Measurements from ENCODE around the gene KRTAP5-3. TPM values are rescaled to one million over a fixed set of nuclear protein-coding genes. Genes with fewer than 3 reads are reported as not detected.

The KRTAP5-3 gene
- total and polyA plus RNA-seq, 2 experiments from 2014 or later: not detected

DNA sequence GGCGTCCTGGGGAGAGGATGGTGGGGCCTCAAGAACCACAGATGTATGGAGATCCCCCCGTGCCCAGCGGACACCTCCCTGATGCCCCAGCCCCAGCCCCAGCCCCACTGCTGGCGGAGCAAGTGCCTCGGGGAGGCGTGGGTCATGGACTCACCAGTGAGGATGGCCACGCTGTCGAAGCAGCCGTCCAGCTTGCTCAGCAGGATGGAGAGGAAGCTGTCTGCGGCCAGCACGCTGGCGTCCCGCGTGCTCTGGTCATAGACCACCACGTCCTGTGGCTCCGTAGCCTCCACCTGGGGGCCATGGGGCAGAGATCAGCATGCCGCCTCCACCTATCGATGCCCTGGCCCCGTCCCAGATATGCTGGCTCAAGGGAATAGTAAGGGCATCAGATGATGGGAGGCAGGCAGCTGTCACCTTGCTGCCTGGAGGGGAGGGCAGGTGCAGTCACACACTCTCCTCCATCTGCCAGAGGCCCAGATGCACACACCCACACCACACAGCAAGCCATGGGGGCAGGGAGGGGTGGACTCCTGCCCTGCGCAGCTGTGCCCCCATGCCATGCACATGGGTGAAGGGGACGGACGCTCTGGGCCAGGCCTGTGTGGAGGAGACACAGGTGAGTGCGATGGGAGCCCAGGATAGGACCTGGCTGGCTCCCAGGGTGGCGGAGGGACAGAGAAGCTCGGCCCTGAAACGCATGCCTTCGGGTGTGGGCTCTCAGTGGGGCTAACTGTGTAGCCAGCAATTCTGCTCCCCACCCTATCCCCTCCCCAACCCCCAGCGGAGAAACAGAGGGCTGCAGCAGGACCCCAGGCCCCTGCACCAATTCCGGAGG is 44.3 kb downstream of the KRTAP5-3 start:
- 86% methylated on average over 29 of the region's 29 CpGs for WGBS (ENCODE audit: low lambda C conversion rate, missing lambda C conversion rate)
- no peaks in the 10 kb centered on the region for H3K36me3 ChIP-seq (replicated peaks; ENCODE audit: insufficient read depth, low read depth)
- peaks cover 28% of the 10 kb centered on the region for H4K20me1 ChIP-seq (ENCODE audit: insufficient read depth, poor library complexity, severe bottlenecking)
- no peaks in the 10 kb centered on the region for H3K27me3 ChIP-seq
- no peak overlapping the region for H3K27ac ChIP-seq
- H3K4me3 ChIP-seq: no peak overlapping the region
- no peak overlapping the region for H2AFZ ChIP-seq
- no peak for DNase-seq (ENCODE audit: low spot score)
- H3K4me1 ChIP-seq (ENCODE audit: insufficient read depth): peaks cover 12% of the 10 kb centered on the region
- no peaks in the 10 kb centered on the region for H3K9me3 ChIP-seq (ENCODE audit: low read depth)
- H3K4me2 ChIP-seq: no peak overlapping the region
- TF ChIP-seq EZH2 (IDR thresholded peaks at IDR 0.05; ENCODE audit: borderline replicate concordance): no peak
- TF ChIP-seq, protein P1, sequence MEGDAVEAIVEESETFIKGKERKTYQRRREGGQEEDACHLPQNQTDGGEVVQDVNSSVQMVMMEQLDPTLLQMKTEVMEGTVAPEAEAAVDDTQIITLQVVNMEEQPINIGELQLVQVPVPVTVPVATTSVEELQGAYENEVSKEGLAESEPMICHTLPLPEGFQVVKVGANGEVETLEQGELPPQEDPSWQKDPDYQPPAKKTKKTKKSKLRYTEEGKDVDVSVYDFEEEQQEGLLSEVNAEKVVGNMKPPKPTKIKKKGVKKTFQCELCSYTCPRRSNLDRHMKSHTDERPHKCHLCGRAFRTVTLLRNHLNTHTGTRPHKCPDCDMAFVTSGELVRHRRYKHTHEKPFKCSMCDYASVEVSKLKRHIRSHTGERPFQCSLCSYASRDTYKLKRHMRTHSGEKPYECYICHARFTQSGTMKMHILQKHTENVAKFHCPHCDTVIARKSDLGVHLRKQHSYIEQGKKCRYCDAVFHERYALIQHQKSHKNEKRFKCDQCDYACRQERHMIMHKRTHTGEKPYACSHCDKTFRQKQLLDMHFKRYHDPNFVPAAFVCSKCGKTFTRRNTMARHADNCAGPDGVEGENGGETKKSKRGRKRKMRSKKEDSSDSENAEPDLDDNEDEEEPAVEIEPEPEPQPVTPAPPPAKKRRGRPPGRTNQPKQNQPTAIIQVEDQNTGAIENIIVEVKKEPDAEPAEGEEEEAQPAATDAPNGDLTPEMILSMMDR (IDR thresholded peaks at IDR 0.05; ENCODE audit: poor library complexity): no peak
- H3K79me2 ChIP-seq: no peaks in the 10 kb centered on the region
- H3K9me2 ChIP-seq (replicated peaks; ENCODE audit: insufficient read depth): no peaks in the 10 kb centered on the region

DNA sequence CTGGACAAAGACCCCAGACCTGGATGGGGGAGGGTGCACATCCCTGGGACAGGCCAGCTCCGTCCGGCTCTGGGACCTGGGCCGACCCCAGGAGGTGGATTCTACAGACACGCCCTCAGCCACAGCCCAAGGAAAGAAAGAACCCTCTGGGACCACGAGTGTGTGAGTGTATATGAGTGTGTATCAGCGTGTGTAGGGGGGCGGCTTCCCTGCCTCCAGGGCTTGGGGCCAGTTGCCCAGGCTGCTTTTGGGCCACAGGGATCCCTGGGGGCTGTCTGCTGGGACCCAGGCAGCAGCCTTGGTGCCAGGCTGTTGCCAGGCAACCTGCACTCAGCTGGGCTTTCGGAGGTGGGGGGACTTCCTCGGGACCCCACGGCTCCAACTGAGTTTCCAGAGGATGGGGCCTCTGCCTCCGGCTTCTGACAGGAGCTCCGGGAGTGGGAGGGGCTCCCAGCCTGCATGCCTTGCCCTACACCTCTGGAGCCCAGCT is 45.1 kb downstream of the KRTAP5-3 start:
- Histone ChIP-seq H3K4me2 (no peak overlapping the region), H3K4me3 (no peak overlapping the region), H4K20me1 (ENCODE audit: insufficient read depth, poor library complexity, severe bottlenecking) (peaks cover 21% of the 10 kb centered on the region), H3K36me3 (replicated peaks; ENCODE audit: insufficient read depth, low read depth) (no peaks in the 10 kb centered on the region), H2AFZ (no peak overlapping the region), H3K9me3 (ENCODE audit: low read depth) (no peaks in the 10 kb centered on the region), H3K27ac (no peak overlapping the region), H3K4me1 (ENCODE audit: insufficient read depth) (peaks cover 19% of the 10 kb centered on the region), H3K9me2 (replicated peaks; ENCODE audit: insufficient read depth) (no peaks in the 10 kb centered on the region), H3K27me3 (no peaks in the 10 kb centered on the region), H3K79me2 (no peaks in the 10 kb centered on the region)
- 82% methylated on average over 12 of the region's 12 CpGs for WGBS (ENCODE audit: low lambda C conversion rate, missing lambda C conversion rate)
- DNase-seq (ENCODE audit: low spot score): no peak
- no peak for TF ChIP-seq EZH2phosphoT487 (IDR thresholded peaks at IDR 0.05; ENCODE audit: low read depth, severe bottlenecking, unreplicated experiment)
- TF ChIP-seq, protein P1 (IDR thresholded peaks at IDR 0.05; ENCODE audit: poor library complexity): no peak

DNA sequence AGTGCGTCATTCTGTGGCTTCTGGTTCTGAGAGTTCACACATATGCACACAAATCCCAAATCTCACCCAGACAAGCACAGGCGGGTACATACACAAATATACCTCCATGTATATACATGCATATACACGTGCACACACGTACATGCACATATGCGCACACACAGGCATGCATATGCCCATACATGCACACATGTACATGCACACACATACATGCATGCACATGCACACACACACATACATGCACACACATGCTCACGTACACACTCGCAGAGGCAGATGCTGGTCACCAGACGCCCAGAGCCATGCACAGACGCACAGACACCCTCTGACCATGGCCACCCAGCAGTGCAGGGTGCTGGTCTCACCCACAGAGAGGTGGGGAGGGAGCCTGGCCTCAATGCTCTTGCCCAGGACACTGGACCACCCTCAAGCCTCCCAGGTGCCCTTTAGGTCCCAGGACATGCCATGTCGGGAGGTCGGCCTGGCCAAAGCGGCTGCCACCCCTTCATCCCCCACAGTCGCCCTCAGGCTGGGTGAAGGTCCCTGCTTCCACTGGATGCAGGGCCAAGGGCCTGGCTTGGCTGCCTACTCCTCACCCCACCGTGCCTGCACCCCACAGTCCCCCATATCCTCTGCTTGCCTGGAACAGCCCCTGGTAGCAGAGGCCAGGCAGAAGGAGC is 45.7 kb downstream of the KRTAP5-3 start:
- Histone ChIP-seq H3K79me2 (no peaks in the 10 kb centered on the region), H3K36me3 (replicated peaks; ENCODE audit: insufficient read depth, low read depth) (no peaks in the 10 kb centered on the region), H4K20me1 (ENCODE audit: insufficient read depth, poor library complexity, severe bottlenecking) (peaks cover 15% of the 10 kb centered on the region), H3K27ac (no peak overlapping the region), H3K9me2 (replicated peaks; ENCODE audit: insufficient read depth) (no peaks in the 10 kb centered on the region), H3K4me2 (no peak overlapping the region), H3K4me3 (no peak overlapping the region), H2AFZ (no peak overlapping the region), H3K4me1 (ENCODE audit: insufficient read depth) (peaks cover 23% of the 10 kb centered on the region), H3K27me3 (no peaks in the 10 kb centered on the region), H3K9me3 (ENCODE audit: low read depth) (no peaks in the 10 kb centered on the region)
- TF ChIP-seq, protein P1 (IDR thresholded peaks at IDR 0.05; ENCODE audit: poor library complexity): no peak
- TF ChIP-seq EZH2phosphoT487 (IDR thresholded peaks at IDR 0.05; ENCODE audit: low read depth, severe bottlenecking, unreplicated experiment) (no peak), EZH2 (IDR thresholded peaks at IDR 0.05; ENCODE audit: borderline replicate concordance) (no peak)
- no peak for DNase-seq (ENCODE audit: low spot score)
- WGBS (ENCODE audit: low lambda C conversion rate, missing lambda C conversion rate): 97% methylated on average over 14 of the region's 14 CpGs

All from hepatocyte (in vitro differentiated cells).